Astrocyte of the hippocampus (primary cell): ENCODE data around the gene MEIG1.
"Not testable (repeated sequence)": the region's sequence is repeated elsewhere in the genome, so short reads cannot be mapped to it uniquely, and the experiment has no call there.

Experiments used
- DNase-seq: peaks from one replicate; pipeline ENCODE4 v3.0.0; 2011; ENCODE audit warnings: low read depth, low spot score

MEIG1 gene

GRCh38 chr10:14959221-14960057 lies at the start of gene MEIG1:
Gene MEIG1 (plus strand): TSS chr10:14959388. CDS start chr10:14966469, 7,081 bp downstream.
- DNase-seq = peak; percentile 95

- no peak for DNase-seq
Observed at GRCh38 chr10:14910953-14911352, 48.2 kb upstream of the MEIG1 start.

- DNase-seq = no peak
Observed at GRCh38 chr10:14911801-14912200, 47.4 kb upstream of the MEIG1 start.

GRCh38 chr10:14916600-14916999 lies 42.6 kb upstream of the MEIG1 start:
- DNase-seq = no peak

- no peak for DNase-seq
Observed at GRCh38 chr10:14917827-14918226, 41.4 kb upstream of the MEIG1 start.

- peak; percentile 21 for DNase-seq
Observed at GRCh38 chr10:14918964-14919363, 40.2 kb upstream of the MEIG1 start.

- no peak for DNase-seq
Observed at GRCh38 chr10:14924013-14924412, 35.2 kb upstream of the MEIG1 start.

- no peak for DNase-seq
Observed at GRCh38 chr10:14925268-14925667, 33.9 kb upstream of the MEIG1 start.

GRCh38 chr10:14926061-14926470 lies 33.1 kb upstream of the MEIG1 start:
- no peak for DNase-seq

- no peak for DNase-seq
Observed at GRCh38 chr10:14926722-14927416, 32.3 kb upstream of the MEIG1 start.

- DNase-seq = no peak
Observed at GRCh38 chr10:14930610-14931009, 28.6 kb upstream of the MEIG1 start.

GRCh38 chr10:14936584-14936983 lies 22.6 kb upstream of the MEIG1 start:
- DNase-seq = peak; percentile 7

- DNase-seq = not testable (repeated sequence)
Observed at GRCh38 chr10:14938971-14939370, 20.2 kb upstream of the MEIG1 start.

GRCh38 chr10:14942147-14942949 lies 16.8 kb upstream of the MEIG1 start:
- DNase-seq = not testable (repeated sequence)

GRCh38 chr10:14942950-14943338 lies 16.2 kb upstream of the MEIG1 start:
- DNase-seq = not testable (repeated sequence)

- DNase-seq = no peak
Observed at GRCh38 chr10:14945108-14945507, 14.1 kb upstream of the MEIG1 start.

GRCh38 chr10:14947268-14947667 lies 11.9 kb upstream of the MEIG1 start:
- DNase-seq = no peak

- peak; percentile 18 for DNase-seq
Observed at GRCh38 chr10:14949291-14949690, 9.9 kb upstream of the MEIG1 start.

GRCh38 chr10:14952851-14953423 lies 6.3 kb upstream of the MEIG1 start:
- peak; percentile 35 for DNase-seq

GRCh38 chr10:14953424-14954000 lies 5.7 kb upstream of the MEIG1 start:
- DNase-seq = peak; percentile 79
